GM06990 (cell line): ENCODE measurements around the gene SULF2.

Experiments used
- DNase-seq: peaks from one replicate; pipeline ENCODE4 v3.0.0-alpha.2; 2011; ENCODE audit not compliant: insufficient read length; ENCODE audit errors: extremely low read depth
- H3K27me3 ChIP-seq: replicated peaks from 2 replicates; pipeline ENCODE4 v1.6.0; 2011; ENCODE audit warnings: low read length; ENCODE audit not compliant: control insufficient read depth, insufficient read depth
- H3K36me3 ChIP-seq: 2 replicates; pipeline ENCODE4 v1.5.1; 2011; ENCODE audit warnings: low read length; ENCODE audit not compliant: control insufficient read depth, insufficient read depth
- H3K4me3 ChIP-seq: replicated peaks from 2 replicates; pipeline ENCODE4 v1.5.1; 2011; ENCODE audit warnings: low read depth, mild to moderate bottlenecking, control low read depth, low read length
- TF ChIP-seq, protein P1 (sequence below): IDR thresholded peaks from 2 replicates; pipeline ENCODE4 v1.5.1; 2011; ENCODE audit warnings: low read length, control low read depth, mild to moderate bottlenecking, inconsistent platforms; ENCODE audit not compliant: insufficient read depth, poor library complexity, severe bottlenecking

The SULF2 gene

GRCh38 chr20:47664744-47665143, 120.5 kb downstream of the SULF2 start:
- TF ChIP-seq, protein P1, sequence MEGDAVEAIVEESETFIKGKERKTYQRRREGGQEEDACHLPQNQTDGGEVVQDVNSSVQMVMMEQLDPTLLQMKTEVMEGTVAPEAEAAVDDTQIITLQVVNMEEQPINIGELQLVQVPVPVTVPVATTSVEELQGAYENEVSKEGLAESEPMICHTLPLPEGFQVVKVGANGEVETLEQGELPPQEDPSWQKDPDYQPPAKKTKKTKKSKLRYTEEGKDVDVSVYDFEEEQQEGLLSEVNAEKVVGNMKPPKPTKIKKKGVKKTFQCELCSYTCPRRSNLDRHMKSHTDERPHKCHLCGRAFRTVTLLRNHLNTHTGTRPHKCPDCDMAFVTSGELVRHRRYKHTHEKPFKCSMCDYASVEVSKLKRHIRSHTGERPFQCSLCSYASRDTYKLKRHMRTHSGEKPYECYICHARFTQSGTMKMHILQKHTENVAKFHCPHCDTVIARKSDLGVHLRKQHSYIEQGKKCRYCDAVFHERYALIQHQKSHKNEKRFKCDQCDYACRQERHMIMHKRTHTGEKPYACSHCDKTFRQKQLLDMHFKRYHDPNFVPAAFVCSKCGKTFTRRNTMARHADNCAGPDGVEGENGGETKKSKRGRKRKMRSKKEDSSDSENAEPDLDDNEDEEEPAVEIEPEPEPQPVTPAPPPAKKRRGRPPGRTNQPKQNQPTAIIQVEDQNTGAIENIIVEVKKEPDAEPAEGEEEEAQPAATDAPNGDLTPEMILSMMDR, result no peak
- Histone ChIP-seq H3K4me3 (no peak overlapping the region), H3K36me3 (peaks cover 22% of the 10 kb centered on the region), H3K27me3 (no peaks in the 10 kb centered on the region)
- DNase-seq, result no peak

GRCh38 chr20:47664068-47664437, 121.2 kb downstream of the SULF2 start:
- DNase-seq, result no peak
- H3K4me3 ChIP-seq, result no peak overlapping the region
- peaks cover 23% of the 10 kb centered on the region for H3K36me3 ChIP-seq
- TF ChIP-seq, protein P1, result no peak
- H3K27me3 ChIP-seq, result no peaks in the 10 kb centered on the region

GRCh38 chr20:47663354-47664067, 121.8 kb downstream of the SULF2 start:
- Histone ChIP-seq H3K27me3 (no peaks in the 10 kb centered on the region), H3K4me3 (no peak overlapping the region), H3K36me3 (peaks cover 23% of the 10 kb centered on the region)
- DNase-seq, result peak; percentile 65
- TF ChIP-seq, protein P1, result peak; percentile 92

DNA sequence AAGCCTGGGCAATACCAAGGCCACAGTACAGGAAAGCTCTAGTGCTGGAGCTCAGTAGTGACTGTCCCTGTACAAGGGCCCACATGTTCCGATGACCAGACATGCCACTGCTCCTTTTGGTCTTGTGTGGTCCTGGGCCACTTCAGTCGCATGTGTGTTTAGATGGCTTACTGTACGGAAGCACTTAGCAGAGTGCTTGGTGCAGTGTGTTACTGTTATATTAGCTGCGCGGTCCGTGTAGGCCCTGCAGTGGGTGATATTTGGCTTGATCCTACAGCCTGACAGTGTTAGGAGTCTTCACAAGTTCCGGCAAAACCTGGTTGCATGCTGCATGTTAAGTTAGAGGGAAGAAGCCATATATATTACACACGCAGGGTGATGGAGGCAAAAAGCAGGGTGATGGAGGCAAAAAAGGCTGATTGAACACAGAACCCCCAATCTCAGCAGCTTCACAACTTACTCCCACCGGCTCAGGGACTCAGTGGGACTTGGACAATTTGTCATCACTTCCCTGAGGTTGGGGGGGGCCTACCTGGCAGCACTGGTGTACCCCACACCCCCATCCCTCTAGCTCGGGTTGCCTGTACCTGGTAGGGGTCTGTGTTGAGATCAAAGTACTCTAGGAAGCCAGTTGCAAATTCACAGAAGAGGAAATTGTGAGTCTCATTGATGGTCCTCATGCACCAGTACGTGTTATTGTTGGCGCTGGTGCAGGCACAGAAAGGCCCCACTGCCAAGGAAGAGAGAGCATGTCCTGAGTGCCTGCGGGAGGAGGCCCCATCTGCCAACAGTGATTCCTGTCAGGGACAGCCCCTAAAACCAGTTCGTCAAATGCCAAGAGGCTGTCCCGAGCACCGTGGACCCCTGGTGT, 122.6 kb downstream of the SULF2 start:
- peaks cover 27% of the 10 kb centered on the region for H3K36me3 ChIP-seq
- no peak overlapping the region for H3K4me3 ChIP-seq
- H3K27me3 ChIP-seq, result no peaks in the 10 kb centered on the region
- DNase-seq, result no peak
- TF ChIP-seq, protein P1, result no peak

- no peak overlapping the region for H3K4me3 ChIP-seq
- DNase-seq, result no peak
- TF ChIP-seq, protein P1, result no peak
- H3K27me3 ChIP-seq, result no peaks in the 10 kb centered on the region
- peaks cover 29% of the 10 kb centered on the region for H3K36me3 ChIP-seq
Observed at GRCh38 chr20:47661714-47662113, 123.6 kb downstream of the SULF2 start.
